MM.1S (cell line): ENCODE data around the gene TGM4.

Source experiments
- DNase-seq: peaks from one replicate; pipeline ENCODE4 v3.0.0-alpha.2; 2015
- H2AFZ ChIP-seq: fragments of 300-600 bp; sonication (generic); 2 replicates; pipeline ENCODE4 v1.6.0; 2016; ENCODE audit warnings: antibody characterized with exemption, low read length
- H3F3A ChIP-seq: fragments of 300-600 bp; sonication (generic); 2 replicates; pipeline ENCODE4 v1.6.1; 2016; ENCODE audit warnings: mild to moderate bottlenecking, antibody characterized with exemption, low read length, moderate library complexity, mixed read lengths; ENCODE audit not compliant: insufficient read depth
- H3K27ac ChIP-seq: fragments of 300-600 bp; sonication (generic); 2 replicates; pipeline ENCODE4 v1.5.1; 2016; ENCODE audit warnings: mild to moderate bottlenecking, low read length
- H3K27me3 ChIP-seq: fragments of 300-600 bp; sonication (generic); replicated peaks from 2 replicates; pipeline ENCODE4 v1.6.0; 2016; ENCODE audit warnings: low read length; ENCODE audit not compliant: insufficient read depth
- H3K36me3 ChIP-seq: fragments of 300-600 bp; sonication (generic); replicated peaks from 2 replicates; pipeline ENCODE4 v1.6.1; 2016; ENCODE audit warnings: mild to moderate bottlenecking, low read length, mixed read lengths; ENCODE audit not compliant: insufficient read depth
- H3K4me1 ChIP-seq: fragments of 300-600 bp; sonication (generic); 2 replicates; pipeline ENCODE4 v1.6.1; 2016; ENCODE audit warnings: low read length, mixed read lengths
- H3K4me2 ChIP-seq: fragments of 300-600 bp; sonication (generic); 2 replicates; pipeline ENCODE4 v1.6.0; 2016; ENCODE audit warnings: low read depth, low read length
- H3K4me3 ChIP-seq: fragments of 300-600 bp; sonication (generic); 2 replicates; pipeline ENCODE4 v1.5.1; 2016; ENCODE audit warnings: low read length, mixed read lengths
- H3K79me2 ChIP-seq: fragments of 300-600 bp; sonication (generic); 2 replicates; pipeline ENCODE4 v1.6.1; 2016; ENCODE audit warnings: mixed run types, low read length, mixed read lengths
- H3K9ac ChIP-seq: fragments of 300-600 bp; sonication (generic); 2 replicates; pipeline ENCODE4 v1.6.1; 2016; ENCODE audit warnings: low read length, mixed read lengths
- H3K9me2 ChIP-seq: fragments of 300-600 bp; sonication (generic); replicated peaks from 2 replicates; pipeline ENCODE4 v1.6.1; 2016; ENCODE audit warnings: mild to moderate bottlenecking, low read length, mixed read lengths; ENCODE audit not compliant: insufficient read depth
- H3K9me3 ChIP-seq: fragments of 300-600 bp; sonication (generic); replicated peaks from 2 replicates; pipeline ENCODE4 v1.6.1; 2016; ENCODE audit warnings: mild to moderate bottlenecking, low read length, mixed read lengths; ENCODE audit not compliant: insufficient read depth
- H4K20me1 ChIP-seq: fragments of 300-600 bp; sonication (generic); 2 replicates; pipeline ENCODE4 v1.6.1; 2016; ENCODE audit warnings: mild to moderate bottlenecking, low read length, moderate library complexity, mixed read lengths; ENCODE audit not compliant: insufficient read depth
- EZH2 ChIP-seq: fragments of 300-600 bp; sonication (generic); optimal IDR thresholded peaks from 2 replicates; pipeline ENCODE3; 2017; ENCODE audit warnings: low read depth, mild to moderate bottlenecking, antibody characterized with exemption, low read length, mixed read lengths
- EZH2phosphoT487 ChIP-seq: fragments of 300-600 bp; sonication (generic); IDR thresholded peaks from 2 replicates; pipeline ENCODE4 v1.6.1; 2018; ENCODE audit warnings: antibody characterized with exemption, low read length
- TF ChIP-seq, protein P1 (sequence below): fragments of 300-600 bp; sonication (generic); IDR thresholded peaks from 2 replicates; pipeline ENCODE4 v1.5.1; 2016; ENCODE audit warnings: antibody characterized with exemption, low read length, mixed read lengths

Gene TGM4

DNA sequence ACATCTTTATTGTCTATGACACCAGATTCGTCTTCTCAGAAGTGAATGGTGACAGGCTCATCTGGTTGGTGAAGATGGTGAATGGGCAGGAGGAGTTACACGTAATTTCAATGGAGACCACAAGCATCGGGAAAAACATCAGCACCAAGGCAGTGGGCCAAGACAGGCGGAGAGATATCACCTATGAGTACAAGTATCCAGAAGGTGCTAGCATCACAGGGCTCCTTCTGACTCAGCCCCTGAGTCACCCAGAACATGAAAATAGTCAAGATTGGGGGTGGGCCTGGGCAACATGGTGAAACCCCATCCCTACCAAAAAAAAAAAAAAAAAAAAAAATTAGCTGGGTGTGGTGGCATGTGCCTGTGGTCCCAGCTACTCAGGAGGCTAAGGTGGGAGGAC lies 32.6 kb downstream of the TGM4 start:
- TF ChIP-seq EZH2: no peak
- TF ChIP-seq, protein P1, sequence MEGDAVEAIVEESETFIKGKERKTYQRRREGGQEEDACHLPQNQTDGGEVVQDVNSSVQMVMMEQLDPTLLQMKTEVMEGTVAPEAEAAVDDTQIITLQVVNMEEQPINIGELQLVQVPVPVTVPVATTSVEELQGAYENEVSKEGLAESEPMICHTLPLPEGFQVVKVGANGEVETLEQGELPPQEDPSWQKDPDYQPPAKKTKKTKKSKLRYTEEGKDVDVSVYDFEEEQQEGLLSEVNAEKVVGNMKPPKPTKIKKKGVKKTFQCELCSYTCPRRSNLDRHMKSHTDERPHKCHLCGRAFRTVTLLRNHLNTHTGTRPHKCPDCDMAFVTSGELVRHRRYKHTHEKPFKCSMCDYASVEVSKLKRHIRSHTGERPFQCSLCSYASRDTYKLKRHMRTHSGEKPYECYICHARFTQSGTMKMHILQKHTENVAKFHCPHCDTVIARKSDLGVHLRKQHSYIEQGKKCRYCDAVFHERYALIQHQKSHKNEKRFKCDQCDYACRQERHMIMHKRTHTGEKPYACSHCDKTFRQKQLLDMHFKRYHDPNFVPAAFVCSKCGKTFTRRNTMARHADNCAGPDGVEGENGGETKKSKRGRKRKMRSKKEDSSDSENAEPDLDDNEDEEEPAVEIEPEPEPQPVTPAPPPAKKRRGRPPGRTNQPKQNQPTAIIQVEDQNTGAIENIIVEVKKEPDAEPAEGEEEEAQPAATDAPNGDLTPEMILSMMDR: no peak
- no peak for TF ChIP-seq EZH2phosphoT487

DNA sequence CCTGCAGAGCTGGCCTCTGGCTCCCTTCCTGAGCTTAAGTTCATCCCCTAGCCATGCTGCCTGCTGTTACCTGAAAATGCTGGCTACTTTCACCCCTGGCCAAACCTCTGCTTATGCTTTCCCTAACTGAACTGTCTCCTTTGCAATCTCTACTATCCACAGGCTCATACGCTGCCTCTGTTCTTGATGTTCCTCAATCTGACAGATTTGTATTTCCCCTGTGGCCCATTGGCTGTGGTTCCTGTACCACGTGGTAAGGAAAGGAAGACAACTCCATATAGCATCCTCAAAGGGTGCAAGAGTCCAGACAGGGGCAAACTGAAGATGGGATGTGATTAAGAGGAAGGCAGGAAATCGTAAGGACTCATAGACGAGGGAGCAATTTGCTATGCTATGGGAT lies 33.2 kb downstream of the TGM4 start:
- Histone ChIP-seq H3K9me2 (no peaks in the 10 kb centered on the region), H3K27me3 (no peaks in the 10 kb centered on the region), H3K9me3 (no peaks in the 10 kb centered on the region), H4K20me1 (no peaks in the 10 kb centered on the region), H2AFZ (no peak overlapping the region), H3K36me3 (no peaks in the 10 kb centered on the region), H3K9ac (no peak overlapping the region), H3K79me2 (no peaks in the 10 kb centered on the region), H3K27ac (no peak overlapping the region), H3K4me1 (no peaks in the 10 kb centered on the region), H3K4me2 (no peak overlapping the region), H3F3A (no peaks in the 10 kb centered on the region), H3K4me3 (no peak overlapping the region)
- DNase-seq: no peak
- TF ChIP-seq, protein P1: no peak
- no peak for TF ChIP-seq EZH2
- no peak for TF ChIP-seq EZH2phosphoT487

More for the DNA sequence above, 32.6 kb downstream of the TGM4 start:
- Histone ChIP-seq H3K4me3 (no peak overlapping the region), H3K79me2 (no peaks in the 10 kb centered on the region), H3K27me3 (no peaks in the 10 kb centered on the region), H3K4me2 (no peak overlapping the region), H3K9me3 (no peaks in the 10 kb centered on the region), H3K36me3 (no peaks in the 10 kb centered on the region), H3K27ac (no peak overlapping the region), H4K20me1 (no peaks in the 10 kb centered on the region), H3K4me1 (no peaks in the 10 kb centered on the region), H3K9me2 (no peaks in the 10 kb centered on the region), H3F3A (no peaks in the 10 kb centered on the region), H2AFZ (no peak overlapping the region), H3K9ac (no peak overlapping the region)
- no peak for DNase-seq

DNA sequence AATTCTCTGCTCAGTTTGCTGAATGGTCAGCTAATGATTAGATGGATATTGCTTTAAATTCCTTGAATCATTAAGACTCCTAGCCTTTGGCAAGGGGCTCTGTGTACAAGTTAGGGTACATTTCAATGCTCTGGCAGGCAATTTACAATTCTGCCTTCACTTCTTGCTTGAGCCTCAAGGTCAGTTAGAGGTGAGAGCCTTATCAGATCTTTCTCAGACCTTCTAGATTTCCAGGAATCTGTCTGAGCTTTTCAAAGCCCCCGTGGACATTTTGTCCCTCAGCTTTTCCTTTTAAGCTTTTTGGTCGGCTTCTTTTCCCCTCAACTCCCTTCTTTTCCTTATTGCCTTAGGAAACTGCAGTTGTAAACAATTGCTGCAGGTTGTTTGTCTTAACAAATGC lies 34.7 kb downstream of the TGM4 start:
- Histone ChIP-seq H2AFZ (no peak overlapping the region), H3K9me2 (no peaks in the 10 kb centered on the region), H3K4me2 (no peak overlapping the region), H3K27me3 (no peaks in the 10 kb centered on the region), H3K4me3 (no peak overlapping the region), H3K9me3 (no peaks in the 10 kb centered on the region), H3K27ac (no peak overlapping the region), H3K4me1 (no peaks in the 10 kb centered on the region), H4K20me1 (no peaks in the 10 kb centered on the region), H3K36me3 (no peaks in the 10 kb centered on the region), H3K79me2 (no peaks in the 10 kb centered on the region), H3K9ac (no peak overlapping the region), H3F3A (no peaks in the 10 kb centered on the region)
- DNase-seq: no peak
- TF ChIP-seq, protein P1: no peak
- TF ChIP-seq EZH2phosphoT487 (no peak), EZH2 (no peak)
